Stimulated activated CD8-positive, alpha-beta memory T cell treated with anti-CD3 and anti-CD28 coated beads, Interleukin-15, amount 100 ng/mL, for 24 hours (primary cell): ENCODE data around the gene ZNF423.

ENCODE experiments used
- DNase-seq: peaks from one replicate; pipeline ENCODE4 v3.0.0-alpha.2; 2020; ENCODE audit warnings: low read depth

ZNF423 gene

GRCh38 chr16:49622421-49623402 lies 233.2 kb downstream of the ZNF423 start:
- DNase-seq = no peak

GRCh38 chr16:49622084-49622390 lies 233.9 kb downstream of the ZNF423 start:
- no peak for DNase-seq

GRCh38 chr16:49621241-49622083 lies 234.4 kb downstream of the ZNF423 start:
- DNase-seq = no peak

GRCh38 chr16:49620869-49621240 lies 235.1 kb downstream of the ZNF423 start:
- DNase-seq = no peak

- no peak for DNase-seq
These were observed 235.6 kb downstream of the ZNF423 start for GRCh38 chr16:49620158-49620868.

GRCh38 chr16:49619811-49620157 lies 236.1 kb downstream of the ZNF423 start:
- no peak for DNase-seq

GRCh38 chr16:49618955-49619354 lies 237.0 kb downstream of the ZNF423 start:
- no peak for DNase-seq

GRCh38 chr16:49617710-49618330 lies 238.1 kb downstream of the ZNF423 start:
- DNase-seq = no peak

GRCh38 chr16:49617016-49617629 lies 238.8 kb downstream of the ZNF423 start:
- DNase-seq = no peak

- DNase-seq = no peak
These were observed 240.3 kb downstream of the ZNF423 start for GRCh38 chr16:49615576-49615975.

GRCh38 chr16:49610983-49611382 lies 244.9 kb downstream of the ZNF423 start:
- DNase-seq = no peak

- DNase-seq = no peak
These were observed 247.1 kb downstream of the ZNF423 start for GRCh38 chr16:49608779-49609178.

GRCh38 chr16:49608098-49608497 lies 247.8 kb downstream of the ZNF423 start:
- no peak for DNase-seq

- no peak for DNase-seq
These were observed 250.2 kb downstream of the ZNF423 start for GRCh38 chr16:49605536-49606254.

GRCh38 chr16:49604602-49605001 lies 251.3 kb downstream of the ZNF423 start:
- DNase-seq = no peak

GRCh38 chr16:49603956-49604355 lies 252.0 kb downstream of the ZNF423 start:
- no peak for DNase-seq

GRCh38 chr16:49602976-49603310 lies 253.0 kb downstream of the ZNF423 start:
- DNase-seq = no peak

GRCh38 chr16:49602201-49602975 lies 253.5 kb downstream of the ZNF423 start:
- no peak for DNase-seq

GRCh38 chr16:49601576-49601975 lies 254.3 kb downstream of the ZNF423 start:
- DNase-seq = no peak

GRCh38 chr16:49600976-49601375 lies 254.9 kb downstream of the ZNF423 start:
- DNase-seq = no peak
